Fibroblast of the conjunctiva (primary cell): ENCODE results near the gene UBE3C.
A peak's percentile ranks its signal among the peaks of the same experiment; 100 is the strongest.

Experiments used
- DNase-seq: peaks from one replicate; pipeline ENCODE4 v3.0.0-alpha.2; 2010; ENCODE audit warnings: low read depth

The UBE3C gene

DNA sequence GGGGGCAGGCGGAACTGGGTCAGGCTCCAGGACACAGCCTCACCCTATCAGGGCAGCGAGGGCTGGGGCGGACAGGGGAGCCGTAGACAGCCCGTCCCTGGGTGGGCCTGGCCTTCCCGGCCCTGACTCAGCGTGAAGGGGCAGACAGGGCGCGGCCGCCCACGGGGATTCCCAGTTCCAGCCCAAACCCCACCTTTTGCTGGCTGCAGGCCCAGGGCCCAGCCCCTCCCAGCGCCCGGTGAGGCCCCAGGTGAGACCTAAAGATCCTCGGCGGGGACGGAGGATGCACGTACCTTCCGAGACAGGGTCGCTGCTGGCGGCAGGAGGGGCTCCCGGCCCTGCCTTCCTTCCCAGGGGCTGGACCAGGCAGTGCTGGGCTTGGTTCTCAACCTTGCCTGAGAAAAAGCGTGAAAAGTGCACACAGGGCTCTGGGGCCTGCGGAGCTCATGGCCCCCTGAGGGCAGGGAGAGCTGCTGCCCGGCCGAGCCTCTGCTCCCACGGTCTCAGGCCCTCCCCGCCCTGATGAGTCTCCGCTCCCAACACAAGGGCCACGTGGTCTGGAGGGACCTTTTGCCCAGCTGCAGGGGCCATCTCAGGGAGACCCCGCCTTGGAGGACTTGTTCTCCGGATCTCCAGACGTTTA, 154.2 kb downstream of the UBE3C start:
- no peak for DNase-seq

DNA sequence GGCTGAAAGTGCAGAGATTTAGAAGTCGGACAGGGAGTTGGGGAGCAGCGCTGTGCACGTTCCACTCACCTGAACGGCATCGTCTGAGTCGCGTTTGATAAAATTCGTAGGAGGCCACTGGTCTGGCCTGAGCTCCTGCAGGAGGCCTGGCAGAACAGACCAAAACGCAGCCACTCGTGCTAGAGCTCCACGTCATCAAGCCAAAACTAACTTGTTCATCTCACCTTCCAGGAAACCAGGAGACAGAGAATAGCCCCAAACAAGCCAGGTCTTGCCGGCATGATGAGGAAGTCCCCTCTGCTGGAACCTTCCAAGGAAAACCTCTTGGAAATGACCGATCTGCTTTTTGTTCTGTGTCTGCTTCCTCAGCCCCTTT, 154.7 kb downstream of the UBE3C start:
- no peak for DNase-seq

DNA sequence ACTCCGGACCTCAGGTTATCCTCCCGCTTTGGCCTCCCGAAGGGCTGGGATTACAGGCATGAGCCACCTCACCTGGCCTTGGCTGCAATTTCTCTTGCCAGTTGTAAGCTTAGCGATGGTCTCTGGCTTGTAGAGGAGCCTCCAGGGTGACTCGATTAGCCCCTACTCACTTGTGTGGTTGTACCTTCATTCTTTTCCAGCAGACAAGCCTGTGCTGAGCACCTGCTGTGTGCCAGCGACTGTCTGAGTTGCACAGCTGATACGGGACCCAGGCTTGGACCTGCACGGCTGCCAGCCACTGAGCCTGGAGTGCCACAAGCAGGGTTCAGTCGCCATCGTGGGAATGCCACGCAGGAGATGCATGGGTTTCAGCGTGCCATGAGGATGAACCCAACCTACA, 156.0 kb downstream of the UBE3C start:
- DNase-seq = no peak

DNA sequence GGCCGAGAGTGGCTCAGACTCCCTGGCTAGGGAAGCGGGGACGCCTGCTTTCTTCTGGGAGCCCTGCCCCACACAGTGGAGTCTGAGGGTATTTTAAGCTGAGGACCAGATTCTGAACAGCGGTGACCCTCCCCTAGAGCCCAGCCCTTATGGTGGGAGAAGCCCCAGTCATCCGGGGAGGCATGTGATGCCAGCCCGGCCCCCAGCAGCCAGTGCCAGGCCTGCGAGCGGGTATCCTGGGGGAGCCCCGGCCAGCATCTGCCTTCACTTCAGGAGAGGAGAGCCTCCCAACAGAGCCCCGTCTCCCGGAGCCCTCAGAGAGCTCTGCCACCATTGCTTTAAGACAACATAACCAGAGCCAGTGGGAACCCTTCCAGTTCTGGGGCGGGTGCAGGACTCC, 156.6 kb downstream of the UBE3C start:
- DNase-seq = no peak

DNA sequence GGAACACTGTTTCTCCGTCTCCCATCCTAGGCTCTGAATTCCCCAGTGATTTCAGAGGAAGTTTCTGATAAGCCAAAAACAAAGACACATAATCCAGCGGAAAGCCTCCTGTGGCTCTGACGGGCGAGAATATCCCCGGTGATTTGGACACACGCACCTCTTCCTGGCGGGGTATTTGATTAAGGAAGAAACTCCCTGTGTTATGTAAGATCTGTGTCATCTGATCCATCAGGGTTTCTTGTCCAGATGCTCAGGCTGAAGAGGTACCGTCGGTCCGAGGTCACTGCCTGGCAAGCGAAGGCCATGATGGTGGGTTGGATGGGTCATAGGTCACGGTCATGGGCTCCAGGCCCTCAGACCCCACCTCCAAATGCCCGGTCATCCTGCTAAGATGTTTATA, 158.5 kb downstream of the UBE3C start:
- no peak for DNase-seq

DNA sequence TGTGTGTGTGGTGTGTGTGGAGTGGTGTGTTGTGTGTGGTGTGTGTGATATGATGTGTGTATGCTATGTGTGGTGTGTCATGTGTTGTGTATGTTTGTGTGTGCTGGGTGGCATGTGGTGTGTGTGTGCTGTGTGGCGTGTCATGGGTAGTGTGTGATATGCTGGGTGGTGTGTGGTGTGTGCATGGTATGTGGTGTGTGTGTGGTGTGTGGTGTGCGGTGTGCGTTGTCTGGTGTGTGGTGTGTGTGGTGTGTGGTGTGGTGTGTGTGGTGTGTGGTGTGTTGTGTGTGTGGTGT, 160.5 kb downstream of the UBE3C start:
- DNase-seq = no peak

DNA sequence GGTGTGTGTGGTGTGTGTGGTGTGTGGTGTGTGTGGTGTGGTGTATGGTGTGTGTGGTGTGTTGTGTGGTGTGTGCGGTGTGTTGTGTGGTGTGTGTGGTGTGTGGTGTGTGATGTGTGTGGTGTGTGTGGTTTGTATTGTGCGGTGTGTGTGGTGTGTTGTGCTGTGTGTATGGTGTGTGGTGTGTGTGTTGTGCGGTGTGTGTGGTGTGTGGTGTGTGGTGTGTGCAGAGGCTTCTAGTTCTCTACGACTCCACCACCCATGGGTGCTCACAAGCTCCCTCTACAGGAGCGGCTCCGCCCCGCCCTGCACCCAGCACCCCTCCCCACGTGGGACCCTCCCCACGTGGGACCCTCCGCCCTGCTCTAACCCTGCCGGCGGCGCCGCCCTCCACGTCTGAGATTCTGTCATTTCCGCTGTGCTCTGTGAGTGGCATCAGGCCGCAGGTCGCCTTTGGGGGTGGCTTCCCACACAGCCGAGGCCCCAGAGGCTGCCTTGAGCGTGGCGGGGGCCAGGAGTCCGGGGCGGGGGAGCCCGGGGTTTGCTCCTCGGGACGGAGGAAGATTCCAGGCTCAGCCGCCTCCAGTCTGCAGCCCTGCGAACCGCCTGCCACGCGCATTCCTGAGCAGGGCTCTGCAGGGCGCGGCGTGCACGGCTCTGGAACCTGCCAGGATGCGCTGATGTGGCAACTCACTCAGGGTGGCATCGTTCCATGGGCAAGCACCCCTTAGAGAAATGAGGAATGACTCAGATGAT, 161.1 kb downstream of the UBE3C start:
- DNase-seq = no peak

DNA sequence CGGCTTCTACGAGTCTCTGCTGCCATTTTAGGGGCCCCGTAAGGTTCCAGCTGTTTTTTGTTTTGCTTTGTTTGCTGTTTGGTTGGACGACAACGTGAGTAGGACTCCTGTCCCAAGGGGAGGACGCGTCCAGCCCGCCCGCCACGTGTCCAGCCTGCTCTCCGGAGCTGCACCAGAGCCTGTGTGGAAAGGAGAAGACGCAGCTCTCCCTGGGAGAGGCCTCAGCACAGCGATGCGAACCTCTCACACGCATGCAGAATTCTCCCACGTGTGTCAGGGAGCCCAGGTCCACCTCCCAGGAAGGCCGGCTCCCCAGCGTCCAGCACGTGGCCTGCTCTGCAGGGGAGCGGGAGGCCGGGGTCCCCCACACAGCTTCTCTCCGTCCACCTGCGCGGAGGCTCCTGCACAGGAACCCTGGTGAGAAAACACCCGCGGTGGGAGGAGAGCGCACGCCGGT, 161.7 kb downstream of the UBE3C start:
- DNase-seq = no peak

DNA sequence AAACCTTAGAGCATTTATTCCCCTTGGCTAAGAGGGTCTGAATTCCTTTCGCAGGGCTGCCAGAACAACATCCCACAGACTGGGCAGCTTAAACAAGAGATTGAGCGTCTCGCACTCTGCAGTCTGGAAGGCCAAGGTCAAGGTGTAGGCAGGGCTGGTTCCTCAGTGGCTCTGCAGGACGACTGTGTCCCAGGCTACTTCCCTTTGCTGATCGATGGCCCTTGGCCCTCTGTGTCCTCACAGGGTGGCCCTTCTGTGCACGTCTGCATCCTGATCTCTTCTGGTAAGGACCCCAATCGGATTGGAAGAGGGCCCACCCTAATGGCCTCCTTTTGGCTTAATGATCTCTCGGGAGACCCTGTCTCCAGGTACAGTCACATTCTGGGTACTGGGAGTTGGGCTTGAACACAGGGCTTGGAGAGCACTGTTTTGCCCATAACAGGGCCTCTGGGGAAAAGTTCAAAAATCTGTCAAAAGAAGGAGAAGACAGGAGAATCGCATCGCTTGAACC, 162.9 kb downstream of the UBE3C start:
- no peak for DNase-seq

DNA sequence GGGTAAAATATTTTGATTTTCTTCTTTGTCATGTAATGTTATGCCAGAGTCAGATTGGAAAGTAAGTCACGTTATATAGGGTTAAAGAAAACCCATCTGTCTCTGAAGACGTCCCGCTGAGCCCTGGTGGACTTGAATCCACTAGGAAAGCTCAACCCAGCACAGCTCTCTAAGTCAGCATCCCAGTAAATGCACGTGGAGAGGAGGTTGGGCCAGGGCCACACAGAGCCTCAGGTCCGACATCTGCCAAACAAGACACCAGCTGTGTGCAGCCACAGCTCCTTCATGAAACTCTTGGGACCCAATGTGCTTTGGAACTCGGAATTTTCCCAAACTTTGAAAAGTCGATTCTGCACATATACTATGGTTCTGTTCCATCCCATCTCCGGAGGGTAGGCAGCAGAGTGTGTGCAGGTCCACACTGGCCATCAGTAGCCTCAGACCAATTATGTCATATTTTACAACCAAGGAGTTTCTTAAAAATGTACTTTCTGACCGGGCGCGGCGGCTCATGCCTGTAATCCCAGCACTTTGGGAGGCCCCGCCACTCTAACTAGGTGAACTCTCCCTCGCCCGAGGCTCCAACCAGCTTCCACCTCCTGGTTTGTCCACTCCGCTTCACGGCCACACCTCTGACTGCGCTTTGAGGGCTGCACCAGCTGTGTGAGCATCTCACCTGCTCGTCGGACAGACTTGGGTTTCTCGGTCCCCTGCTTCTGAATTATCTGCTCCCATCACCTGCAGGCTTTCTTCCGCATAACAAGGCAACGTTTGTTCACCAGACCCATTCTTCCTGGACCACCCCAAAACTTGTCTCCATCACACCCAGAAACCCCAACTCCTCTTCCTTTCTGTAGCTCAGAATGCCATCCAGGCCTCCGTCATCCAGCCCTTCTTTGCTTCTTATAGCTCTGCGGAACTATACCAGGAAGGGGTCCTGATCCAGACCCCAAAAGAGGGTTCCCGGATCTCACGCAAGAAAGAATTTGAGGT, 168.4 kb downstream of the UBE3C start:
- no peak for DNase-seq

DNA sequence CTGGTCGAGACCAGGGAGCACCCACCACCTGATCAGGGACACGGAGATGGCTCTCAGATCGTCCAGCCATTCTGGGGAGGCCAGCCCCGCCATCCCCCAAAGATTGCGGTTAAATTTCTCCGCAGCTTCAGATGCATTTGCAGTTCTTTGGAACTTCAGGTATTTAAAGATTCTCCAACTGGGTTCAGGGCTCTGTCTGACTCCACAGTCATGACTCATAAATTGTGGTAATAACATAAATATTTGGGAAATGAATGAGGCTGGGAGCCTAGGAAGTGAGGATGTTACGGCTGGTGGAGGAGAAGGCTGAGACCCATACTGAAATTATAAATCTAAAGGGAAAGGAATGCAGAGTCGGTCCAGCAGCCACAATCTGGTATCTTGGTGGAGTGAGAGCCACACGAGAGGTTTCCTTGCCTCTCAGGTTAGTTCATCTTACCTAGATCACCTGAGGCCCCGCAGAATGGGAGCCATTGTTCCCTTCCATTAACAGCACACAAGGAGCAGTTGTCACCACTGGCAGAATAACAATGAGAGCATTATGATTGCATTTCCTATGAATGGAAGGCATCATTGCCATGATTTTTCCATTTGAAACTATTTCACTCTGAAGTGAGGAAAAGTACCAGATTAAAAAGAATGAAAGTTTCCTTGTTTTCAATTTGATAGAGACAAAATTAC, 171.4 kb downstream of the UBE3C start:
- peak; percentile 60 for DNase-seq

DNA sequence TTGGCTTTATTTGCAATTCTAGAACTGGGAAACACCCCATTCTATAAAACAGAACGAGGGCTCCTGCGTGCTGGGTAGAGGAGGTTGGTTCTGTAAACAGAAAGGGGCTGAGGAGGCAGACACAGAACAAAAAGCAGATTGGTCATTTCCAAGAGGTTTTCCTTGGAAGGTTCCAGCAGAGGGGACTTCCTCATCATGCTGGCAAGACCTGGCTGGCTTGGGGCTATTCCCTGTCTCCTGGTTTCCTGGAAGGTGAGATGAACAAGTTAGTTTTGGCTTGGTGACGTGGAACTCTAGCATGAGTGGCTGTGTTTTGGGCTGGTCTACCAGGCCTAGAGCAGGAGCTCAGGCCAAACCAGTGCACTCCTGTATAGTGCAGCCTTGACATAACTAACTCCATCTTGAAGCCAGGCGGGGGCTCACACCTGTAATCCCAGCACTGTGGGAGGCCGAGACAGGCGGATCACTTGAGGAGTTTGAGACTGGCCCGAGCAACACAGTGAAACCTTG, 172.0 kb downstream of the UBE3C start:
- DNase-seq = no peak

DNA sequence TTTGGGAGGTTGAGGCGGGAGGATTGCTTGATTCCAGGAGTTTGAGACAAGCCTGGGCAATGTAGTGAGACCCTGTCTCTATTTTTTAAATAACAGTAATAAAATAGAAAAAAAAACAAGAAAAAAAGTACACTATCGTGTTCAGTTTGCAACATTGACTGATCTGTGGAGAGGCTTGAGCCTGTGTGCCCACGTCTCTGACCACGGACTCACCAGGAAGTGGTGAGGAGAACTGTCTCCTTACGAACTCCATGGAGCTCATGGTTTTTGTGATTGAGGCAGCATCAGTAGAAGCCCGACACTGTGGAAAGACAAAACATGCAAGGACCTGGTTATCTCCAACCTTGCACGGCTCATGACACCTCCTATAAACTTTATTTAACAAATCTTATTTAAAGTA, 174.2 kb downstream of the UBE3C start:
- no peak for DNase-seq

DNA sequence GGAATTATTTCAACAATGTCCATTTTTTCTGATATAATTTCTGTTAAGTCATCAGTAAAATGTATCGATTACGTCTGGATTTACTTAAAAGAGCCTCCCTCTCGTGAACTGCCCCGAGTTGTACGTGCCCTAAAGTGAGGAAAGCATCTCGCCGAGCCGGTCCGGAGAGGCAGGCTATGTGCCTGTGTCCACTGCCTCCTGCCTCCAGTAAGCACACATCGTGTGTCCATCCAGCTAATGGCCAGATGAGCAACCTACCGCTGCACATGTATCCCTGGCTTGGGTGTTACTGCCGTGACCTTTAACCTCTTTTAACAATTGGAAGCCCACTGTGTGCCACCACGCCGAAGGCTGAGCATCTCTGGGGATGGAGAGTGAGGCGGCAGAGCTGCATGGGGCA, 174.9 kb downstream of the UBE3C start:
- DNase-seq = no peak

DNA sequence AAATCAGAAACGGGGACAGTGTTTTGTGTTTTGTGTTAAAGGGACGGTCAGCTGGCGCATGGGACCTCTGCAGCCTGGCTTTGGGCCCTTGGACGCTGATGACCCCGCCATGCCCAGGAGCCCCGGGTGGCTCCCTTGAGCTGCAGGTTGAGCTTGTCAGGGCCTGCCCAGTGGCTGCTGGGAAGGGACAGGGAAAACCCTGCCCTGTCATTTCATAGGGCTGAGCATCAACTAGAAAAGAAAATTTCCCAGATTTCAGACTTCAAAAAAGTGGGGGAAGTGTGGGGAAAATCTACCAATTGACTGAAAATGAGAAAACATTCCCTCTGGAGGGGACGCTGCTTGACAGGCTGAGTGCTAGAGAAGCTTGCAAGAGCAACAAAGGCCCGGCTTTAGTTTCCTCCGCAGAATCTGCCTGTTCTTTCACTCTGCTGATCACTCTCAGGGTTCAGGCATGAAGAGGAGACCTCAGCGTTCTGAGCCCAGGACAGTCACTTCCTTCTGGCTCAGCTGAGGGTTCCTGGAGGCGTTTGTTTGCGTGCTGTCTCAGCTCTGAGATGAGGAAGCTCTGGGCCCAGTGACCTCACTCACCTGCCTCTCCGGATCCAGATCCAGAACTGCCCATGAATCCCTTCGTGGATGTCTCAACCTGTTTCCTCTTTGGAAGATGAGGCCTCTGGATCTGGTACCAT, 179.4 kb downstream of the UBE3C start:
- no peak for DNase-seq
